HG03469 (cell line): ENCODE measurements around the gene MED31.
"Not testable (repeated sequence)": the region's sequence is repeated elsewhere in the genome, so short reads cannot be mapped to it uniquely, and the experiment has no call there.

ENCODE experiments used
- ATAC-seq: cut with Tn5 transposase; IDR thresholded peaks from one replicate; pipeline ENCODE4 v1.9.1; 2021; ENCODE audit warnings: mild to moderate bottlenecking, moderate library complexity, moderate number of reproducible peaks; ENCODE audit not compliant: unreplicated experiment

The MED31 gene

GRCh38 chr17:6632530-6632929 is 18.9 kb downstream of the MED31 start:
- ATAC-seq, result no peak

- no peak for ATAC-seq
Measured at GRCh38 chr17:6630390-6630789, 21.0 kb downstream of the MED31 start.

- no peak for ATAC-seq
Measured at GRCh38 chr17:6627019-6627418, 24.4 kb downstream of the MED31 start.

- ATAC-seq, result no peak
Measured at GRCh38 chr17:6626616-6627015, 24.8 kb downstream of the MED31 start.

- ATAC-seq, result no peak
Measured at GRCh38 chr17:6623941-6624340, 27.5 kb downstream of the MED31 start.

- ATAC-seq, result no peak
Measured at GRCh38 chr17:6611231-6611630, 40.2 kb downstream of the MED31 start.

GRCh38 chr17:6610011-6610410 is 41.4 kb downstream of the MED31 start:
- ATAC-seq, result no peak

GRCh38 chr17:6608321-6608720 is 43.1 kb downstream of the MED31 start:
- ATAC-seq, result no peak

- no peak for ATAC-seq
Measured at GRCh38 chr17:6605142-6605541, 46.3 kb downstream of the MED31 start.

- no peak for ATAC-seq
Measured at GRCh38 chr17:6603744-6604325, 47.6 kb downstream of the MED31 start.

- no peak for ATAC-seq
Measured at GRCh38 chr17:6602141-6602540, 49.3 kb downstream of the MED31 start.

- ATAC-seq, result no peak
Measured at GRCh38 chr17:6599364-6599763, 52.0 kb downstream of the MED31 start.

- no peak for ATAC-seq
Measured at GRCh38 chr17:6597727-6598126, 53.7 kb downstream of the MED31 start.

- ATAC-seq, result no peak
Measured at GRCh38 chr17:6596941-6597340, 54.5 kb downstream of the MED31 start.

GRCh38 chr17:6596511-6596910 is 54.9 kb downstream of the MED31 start:
- ATAC-seq, result no peak

GRCh38 chr17:6596081-6596480 is 55.3 kb downstream of the MED31 start:
- no peak for ATAC-seq

- ATAC-seq, result not testable (repeated sequence)
Measured at GRCh38 chr17:6593371-6593770, 58.0 kb downstream of the MED31 start.
